Upper lobe of right lung (tissue), 1 donor: ENCODE data around the gene CDH23. TPM values are rescaled to one million over a fixed set of nuclear protein-coding genes. Genes with fewer than 3 reads are reported as not detected.

Experiments used
- ATAC-seq: fragments of 200-7000 bp; cut with Tn5 transposase; one replicate; pipeline ENCODE4 v1.9.1; 2020; ENCODE audit warnings: mild to moderate bottlenecking, moderate library complexity
- DNase-seq: peaks from one replicate; pipeline ENCODE4 v3.0.0-alpha.2; 2020
- H3K27ac ChIP-seq: fragments of 200-600 bp; one replicate; pipeline ENCODE4 v1.8.0; 2022
- H3K27me3 ChIP-seq: fragments of 200-600 bp; one replicate; pipeline ENCODE4 v1.8.0; 2022; ENCODE audit warnings: mild to moderate bottlenecking
- H3K36me3 ChIP-seq: fragments of 200-600 bp; one replicate; pipeline ENCODE4 v1.8.0; 2022
- H3K4me1 ChIP-seq: fragments of 200-600 bp; one replicate; pipeline ENCODE4 v1.8.0; 2022
- H3K4me3 ChIP-seq: fragments of 200-600 bp; one replicate; pipeline ENCODE4 v1.8.0; 2022; ENCODE audit warnings: mild to moderate bottlenecking
- H3K9me3 ChIP-seq: fragments of 200-600 bp; one replicate; pipeline ENCODE4 v1.8.0; 2022
- CTCF ChIP-seq: fragments of 200-600 bp; IDR thresholded peaks from one replicate; pipeline ENCODE4 v1.8.0; 2022; ENCODE audit warnings: antibody characterized with exemption
- intact Hi-C: fragments of 100-400 bp; cut with DNase I; formaldehyde crosslinking; loops from one replicate; pipeline ENCODE4 v1.11.0; 2022
- total RNA-seq: library from RNA; stranded (reverse); fragmentation: NEBNext Ultra II Directional; extraction: Animal tissue kit (Norgen Biotek cat#: 25700); gene quantifications from one replicate; pipeline ENCODE4 v1.2.1, GENCODE V29; 2021
- donor health status: DM: no; HTN: yes; CAD: no; lungs with severe emphysema.

CDH23 gene
- total RNA-seq, 1 donor from 2014 or later = 10.9 TPM

- no peak for ATAC-seq
- H3K36me3 ChIP-seq = no peaks in the 10 kb centered on the region
- H3K4me1 ChIP-seq = no peaks in the 10 kb centered on the region
- no peak overlapping the region for H3K27ac ChIP-seq
- DNase-seq = no peak
- H3K4me3 ChIP-seq = no peak overlapping the region
- intact Hi-C loops = no loop called here
- peaks cover 5% of the 10 kb centered on the region for H3K27me3 ChIP-seq
- TF ChIP-seq CTCF = no peak
- H3K9me3 ChIP-seq = no peaks in the 10 kb centered on the region
Measured at GRCh38 chr10:71522442-71523144, 125.9 kb downstream of the CDH23 start.

- no peak for TF ChIP-seq CTCF
- peaks cover 5% of the 10 kb centered on the region for H3K27me3 ChIP-seq
- no peaks in the 10 kb centered on the region for H3K4me1 ChIP-seq
- no peaks in the 10 kb centered on the region for H3K36me3 ChIP-seq
- no peak overlapping the region for H3K27ac ChIP-seq
- intact Hi-C loops = no loop called here
- ATAC-seq (no peak), DNase-seq (no peak)
- H3K9me3 ChIP-seq = no peaks in the 10 kb centered on the region
- H3K4me3 ChIP-seq = no peak overlapping the region
Measured at GRCh38 chr10:71523756-71524155, 127.0 kb downstream of the CDH23 start.

GRCh38 chr10:71525092-71525491 lies 128.4 kb downstream of the CDH23 start:
- TF ChIP-seq CTCF = no peak
- intact Hi-C loops = no loop called here
- H3K4me3 ChIP-seq = no peak overlapping the region
- peaks cover 5% of the 10 kb centered on the region for H3K27me3 ChIP-seq
- H3K9me3 ChIP-seq = no peaks in the 10 kb centered on the region
- no peak for DNase-seq
- no peak overlapping the region for H3K27ac ChIP-seq
- no peaks in the 10 kb centered on the region for H3K4me1 ChIP-seq
- no peaks in the 10 kb centered on the region for H3K36me3 ChIP-seq
- ATAC-seq = no peak

GRCh38 chr10:71525721-71526120 lies 129.0 kb downstream of the CDH23 start:
- H3K9me3 ChIP-seq = no peaks in the 10 kb centered on the region
- ATAC-seq = no peak
- no peak for TF ChIP-seq CTCF

GRCh38 chr10:71526653-71527052 lies 129.9 kb downstream of the CDH23 start:
- Histone ChIP-seq H3K36me3 (no peaks in the 10 kb centered on the region), H3K9me3 (no peaks in the 10 kb centered on the region), H3K27ac (no peak overlapping the region), H3K4me1 (no peaks in the 10 kb centered on the region), H3K4me3 (no peak overlapping the region), H3K27me3 (peaks cover 5% of the 10 kb centered on the region)
- ATAC-seq = no peak
- no peak for DNase-seq
- intact Hi-C loops = no loop called here
- TF ChIP-seq CTCF = no peak

More at GRCh38 chr10:71525721-71526120, 129.0 kb downstream of the CDH23 start:
- intact Hi-C loops = no loop called here
- Histone ChIP-seq H3K4me3 (no peak overlapping the region), H3K4me1 (no peaks in the 10 kb centered on the region), H3K27ac (no peak overlapping the region), H3K36me3 (no peaks in the 10 kb centered on the region), H3K27me3 (peaks cover 5% of the 10 kb centered on the region)
- no peak for DNase-seq

GRCh38 chr10:71527135-71527534 lies 130.4 kb downstream of the CDH23 start:
- no peak for DNase-seq
- no peak overlapping the region for H3K4me3 ChIP-seq
- H3K9me3 ChIP-seq = no peaks in the 10 kb centered on the region
- no peak overlapping the region for H3K27ac ChIP-seq
- no peak for ATAC-seq
- H3K36me3 ChIP-seq = no peaks in the 10 kb centered on the region
- H3K4me1 ChIP-seq = no peaks in the 10 kb centered on the region
- peaks cover 5% of the 10 kb centered on the region for H3K27me3 ChIP-seq
- no peak for TF ChIP-seq CTCF
- intact Hi-C loops = no loop called here
